GM18870 (cell line): Measurements from ENCODE around the gene NOD2.

ENCODE experiments used
- ATAC-seq: cut with Tn5 transposase; IDR thresholded peaks from one replicate; pipeline ENCODE4 v1.9.1; 2021; ENCODE audit warnings: moderate library complexity; ENCODE audit not compliant: unreplicated experiment

NOD2 gene

GRCh38 chr16:50712560-50712898, 19.1 kb downstream of the NOD2 start:
- ATAC-seq: no peak

GRCh38 chr16:50712956-50713355, 19.6 kb downstream of the NOD2 start:
- no peak for ATAC-seq

- no peak for ATAC-seq
Observed at GRCh38 chr16:50717091-50717490, 23.7 kb downstream of the NOD2 start.

GRCh38 chr16:50717494-50717893, 24.1 kb downstream of the NOD2 start:
- no peak for ATAC-seq

- no peak for ATAC-seq
Observed at GRCh38 chr16:50718061-50718760, 24.8 kb downstream of the NOD2 start.

- ATAC-seq: no peak
Observed at GRCh38 chr16:50718761-50719400, 25.5 kb downstream of the NOD2 start.

- no peak for ATAC-seq
Observed at GRCh38 chr16:50719401-50720337, 26.3 kb downstream of the NOD2 start.

- ATAC-seq: no peak
Observed at GRCh38 chr16:50721549-50722404, 28.4 kb downstream of the NOD2 start.

- no peak for ATAC-seq
Observed at GRCh38 chr16:50722405-50722737, 29.0 kb downstream of the NOD2 start.

- ATAC-seq: no peak
Observed at GRCh38 chr16:50722960-50723359, 29.6 kb downstream of the NOD2 start.

GRCh38 chr16:50724306-50724705, 30.9 kb downstream of the NOD2 start:
- ATAC-seq: no peak

- ATAC-seq: no peak
Observed at GRCh38 chr16:50731130-50731988, 38.0 kb downstream of the NOD2 start.

- no peak for ATAC-seq
Observed at GRCh38 chr16:50731989-50732832, 38.8 kb downstream of the NOD2 start.

- no peak for ATAC-seq
Observed at GRCh38 chr16:50733468-50733867, 40.1 kb downstream of the NOD2 start.

GRCh38 chr16:50735629-50736122, 42.3 kb downstream of the NOD2 start:
- ATAC-seq: no peak

- ATAC-seq: no peak
Observed at GRCh38 chr16:50736448-50736847, 43.0 kb downstream of the NOD2 start.

GRCh38 chr16:50737420-50737959, 44.1 kb downstream of the NOD2 start:
- no peak for ATAC-seq

- no peak for ATAC-seq
Observed at GRCh38 chr16:50739031-50739430, 45.6 kb downstream of the NOD2 start.

- ATAC-seq: no peak
Observed at GRCh38 chr16:50740736-50741135, 47.3 kb downstream of the NOD2 start.
